GM21528 (cell line): ENCODE data around the gene SYT8.
"Not testable (repeated sequence)": the region's sequence is repeated elsewhere in the genome, so short reads cannot be mapped to it uniquely, and the experiment has no call there.

Experiments
- ATAC-seq: cut with Tn5 transposase; IDR thresholded peaks from one replicate; pipeline ENCODE4 v1.9.1; 2021; ENCODE audit warnings: mild to moderate bottlenecking, moderate library complexity; ENCODE audit not compliant: unreplicated experiment, low FRiP score

The SYT8 gene

GRCh38 chr11:1882265-1883238, 47.8 kb downstream of the SYT8 start:
- peak; percentile 63 for ATAC-seq

GRCh38 chr11:1883346-1884302, 48.8 kb downstream of the SYT8 start:
- no peak for ATAC-seq

GRCh38 chr11:1884303-1884700, 49.5 kb downstream of the SYT8 start:
- no peak for ATAC-seq

- not testable (repeated sequence) for ATAC-seq
Measured at GRCh38 chr11:1886551-1886950, 51.8 kb downstream of the SYT8 start.
